NCI-H2171 treated with DMSO at 0.1 percent for 48 hours (cell line): Measurements from ENCODE around the gene MRPL14.

Source experiments
- DNase-seq: peaks from one replicate; lab custom pipeline; 2025; lab: John Stamatoyannopoulos, UW

The MRPL14 gene

DNA sequence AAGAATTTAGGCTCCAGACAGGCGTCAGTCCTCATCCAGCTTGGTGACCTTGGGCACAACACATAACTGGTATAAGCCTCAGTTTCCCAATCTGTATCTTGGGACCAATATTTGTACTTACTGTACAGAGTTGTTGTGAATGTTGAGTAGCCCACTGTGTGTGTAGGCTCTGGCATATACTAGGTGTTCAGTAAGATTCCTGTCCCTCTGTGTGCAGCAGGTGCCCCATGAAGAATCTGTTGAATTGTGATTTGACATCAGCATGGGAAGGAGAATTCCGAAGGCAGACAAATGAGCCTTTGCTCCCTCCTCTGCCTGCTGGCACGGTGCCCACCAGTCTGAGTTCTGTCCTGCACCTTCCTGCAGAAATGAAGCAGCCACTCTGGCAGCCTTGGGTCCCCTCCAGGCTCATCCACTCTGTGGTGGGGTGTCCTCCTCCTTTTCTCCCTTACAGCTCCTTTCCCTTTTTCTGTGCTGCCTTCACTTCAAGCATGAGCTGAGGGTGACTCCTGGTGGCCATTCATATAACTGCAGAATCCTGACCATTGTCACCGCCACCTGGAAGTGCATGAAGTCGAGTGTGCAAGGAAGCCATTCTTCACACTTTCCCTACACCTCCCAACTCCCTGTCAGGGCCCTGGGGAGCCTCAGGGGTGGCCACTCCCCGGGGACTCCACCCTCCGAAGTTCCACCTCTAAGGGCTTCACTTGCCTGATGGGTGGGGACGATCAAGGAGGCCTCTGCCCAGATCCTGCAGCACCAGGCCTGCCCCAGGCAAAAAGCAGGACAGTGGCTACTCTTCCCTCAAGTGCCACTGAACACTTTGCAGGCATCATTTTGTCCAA is 48.2 kb downstream of the MRPL14 start:
- DNase-seq = no peak

DNA sequence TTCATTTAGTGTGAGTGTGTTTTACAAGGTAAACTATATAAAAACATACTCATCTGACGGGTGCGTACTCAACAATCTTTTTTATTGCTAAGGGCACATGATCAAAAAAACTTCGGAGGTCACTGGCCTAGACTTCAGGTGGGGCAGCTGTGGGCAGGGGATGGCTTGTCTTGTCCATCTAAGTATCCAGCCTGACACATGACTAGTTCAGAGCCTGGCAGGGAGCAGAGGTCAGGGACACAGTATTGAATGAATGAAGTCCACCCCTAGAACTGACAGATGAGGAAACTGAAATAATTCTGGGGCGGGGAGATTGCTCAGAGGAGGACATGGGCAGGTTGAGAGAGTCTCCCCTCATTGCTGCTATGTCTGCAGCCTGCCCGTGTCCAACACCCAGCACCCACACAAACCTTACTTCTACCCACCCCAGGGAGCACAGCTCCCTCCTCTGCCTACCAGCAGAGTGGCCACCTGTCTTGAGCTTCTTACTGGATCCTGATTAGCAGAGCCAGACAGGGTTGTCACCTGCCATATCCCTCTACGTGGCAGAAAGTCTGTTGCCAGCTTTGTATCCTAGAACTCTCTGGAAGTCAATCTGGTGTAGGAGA is 48.9 kb downstream of the MRPL14 start:
- no peak for DNase-seq

DNA sequence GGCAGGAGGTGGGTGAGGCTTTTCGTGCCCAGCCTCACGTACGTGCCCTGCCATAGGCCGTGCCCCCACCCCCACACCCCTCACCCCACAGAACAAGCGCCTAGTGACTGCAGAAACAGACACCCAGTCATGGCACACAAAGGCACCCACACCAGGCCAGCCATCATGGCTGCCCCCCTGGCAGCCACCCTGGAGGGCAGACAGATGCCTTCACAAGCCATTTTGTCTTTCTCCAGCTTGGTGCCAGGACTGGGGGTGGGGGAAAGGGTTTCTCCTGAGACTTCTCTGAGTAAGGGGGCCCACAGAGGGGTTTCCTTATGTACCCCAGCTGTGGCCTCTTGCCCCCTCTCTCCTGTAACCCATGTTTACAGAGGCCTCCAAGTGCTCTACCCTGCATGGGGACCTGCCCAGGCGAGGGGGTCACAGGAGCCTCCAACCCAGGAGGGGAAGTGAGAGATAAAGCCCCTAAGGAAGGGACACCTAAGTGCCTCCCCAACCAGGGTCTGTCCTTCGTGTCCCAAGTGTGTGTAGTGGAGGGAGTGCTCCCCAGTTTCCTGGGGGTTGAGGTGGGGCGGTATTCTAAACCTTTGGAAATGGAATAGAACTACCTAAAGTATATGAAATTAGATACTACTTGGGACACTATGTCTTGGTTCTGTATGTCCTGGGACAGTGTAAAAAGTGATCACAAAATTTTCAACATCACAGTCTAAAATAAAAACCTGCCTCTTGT is 49.9 kb downstream of the MRPL14 start:
- no peak for DNase-seq

DNA sequence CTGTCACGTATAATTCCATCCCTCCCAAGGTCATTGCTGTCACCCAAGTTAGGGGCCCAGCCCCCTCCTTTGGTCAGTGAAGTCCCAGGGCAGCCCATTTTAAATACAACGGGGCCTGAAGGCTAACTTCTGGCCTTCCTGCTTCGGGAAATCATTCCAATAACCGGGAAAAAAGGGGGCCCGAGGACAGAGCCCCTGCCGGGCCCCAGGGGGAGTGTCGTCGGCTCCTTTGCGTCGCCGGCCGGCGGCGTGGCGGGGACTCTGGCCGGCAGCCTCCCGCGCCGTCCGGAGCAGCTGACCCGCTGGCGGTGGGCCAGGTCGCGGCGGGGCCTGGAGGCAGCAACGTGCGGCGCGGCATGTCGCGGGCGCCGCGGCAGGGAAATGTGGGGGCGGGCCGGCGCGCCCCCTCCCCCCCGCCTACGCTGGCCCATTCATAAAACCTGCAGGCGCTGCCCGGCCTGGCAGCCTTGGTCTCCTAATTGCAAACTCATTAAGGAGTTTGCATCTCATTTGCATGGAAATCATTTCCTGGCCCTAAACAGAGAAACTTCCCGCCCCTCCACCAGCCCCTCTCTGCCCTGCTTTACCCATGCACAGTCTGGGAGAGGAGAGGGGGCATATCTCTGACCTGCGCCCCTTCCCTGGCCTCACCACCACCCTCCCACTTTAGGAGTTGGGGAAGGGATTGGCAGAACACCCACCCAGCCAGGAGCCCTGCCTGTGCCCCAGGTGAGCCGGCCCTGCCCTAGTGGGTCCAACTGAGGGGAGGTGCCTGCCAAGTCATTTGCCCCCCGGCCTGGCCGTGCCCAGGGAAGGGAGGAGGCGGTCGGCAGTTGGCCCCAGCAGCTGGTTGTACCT is 50.7 kb downstream of the MRPL14 start:
- DNase-seq = no peak

DNA sequence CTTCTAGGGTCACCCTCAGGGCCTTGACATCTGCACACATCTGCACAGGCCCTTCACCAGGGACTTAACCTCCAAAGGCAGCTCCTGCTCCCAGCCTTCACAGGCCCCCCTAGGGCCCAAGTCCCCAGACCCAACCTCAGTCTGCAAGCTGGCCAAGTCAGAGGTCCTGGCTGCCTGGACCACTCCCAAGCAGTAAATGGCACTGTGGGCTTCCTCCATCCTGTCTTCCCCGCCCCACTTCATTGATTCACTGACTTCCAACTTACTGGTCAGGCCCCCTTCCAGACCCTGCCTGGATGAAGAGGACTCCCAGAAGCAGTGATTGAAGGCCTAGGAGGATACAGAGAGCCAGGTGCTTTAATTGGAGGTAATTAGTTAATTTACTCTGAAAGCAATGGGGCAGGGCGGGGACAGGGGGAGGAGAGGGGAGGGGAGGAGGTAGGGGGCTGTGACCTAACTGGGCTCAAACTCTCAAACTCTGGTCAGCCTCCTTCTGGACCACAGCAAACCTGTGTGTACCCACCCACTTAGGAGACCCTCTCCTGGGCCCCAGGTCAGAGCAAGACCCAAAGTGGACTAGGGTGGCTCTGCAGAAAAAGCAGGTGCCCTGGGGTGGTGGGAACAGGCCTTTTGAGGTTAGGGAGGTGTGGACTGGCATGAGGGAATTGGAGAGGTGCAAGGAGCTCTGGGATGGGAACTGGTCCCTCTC is 51.5 kb downstream of the MRPL14 start:
- no peak for DNase-seq

DNA sequence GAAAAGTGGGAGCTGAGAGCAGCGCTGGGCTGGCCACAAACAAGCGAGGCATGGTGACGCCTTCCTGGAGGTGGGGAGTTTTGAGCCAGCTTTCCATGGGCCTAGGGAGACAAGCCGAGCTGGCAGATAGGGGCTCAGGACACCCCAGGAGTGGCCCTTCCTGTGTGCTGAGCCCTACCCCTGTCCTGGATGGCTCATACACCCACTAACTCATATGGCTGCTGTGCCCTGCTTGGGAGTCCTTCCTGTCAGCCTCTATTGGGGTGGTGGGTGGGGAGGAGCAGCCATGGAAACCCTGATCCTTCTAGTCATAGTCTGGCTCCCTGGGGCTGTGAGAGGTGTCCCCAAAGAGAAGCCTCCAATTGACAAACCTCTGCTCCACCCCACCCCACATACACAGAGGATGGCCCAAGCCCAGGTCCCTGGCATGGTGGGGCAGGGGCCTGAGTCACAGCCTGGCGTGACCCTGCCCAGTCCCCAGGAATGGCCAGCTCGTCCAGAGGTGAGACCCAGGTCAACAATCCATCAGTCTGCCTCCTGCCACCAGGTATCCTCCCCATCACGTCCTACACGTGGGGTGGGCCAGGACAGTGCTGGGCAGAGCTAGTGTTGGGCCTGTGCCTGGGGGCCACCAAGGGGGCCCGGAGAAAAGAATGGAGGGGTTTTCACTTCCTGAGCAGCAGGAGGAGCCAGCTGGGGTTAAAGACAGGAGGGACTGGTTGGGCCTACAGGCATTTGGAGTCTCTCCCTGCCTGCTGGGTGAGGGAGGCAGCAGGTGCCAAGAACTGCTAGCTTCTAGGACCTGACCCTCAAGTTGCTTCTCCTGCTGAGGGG is 52.2 kb downstream of the MRPL14 start:
- no peak for DNase-seq

DNA sequence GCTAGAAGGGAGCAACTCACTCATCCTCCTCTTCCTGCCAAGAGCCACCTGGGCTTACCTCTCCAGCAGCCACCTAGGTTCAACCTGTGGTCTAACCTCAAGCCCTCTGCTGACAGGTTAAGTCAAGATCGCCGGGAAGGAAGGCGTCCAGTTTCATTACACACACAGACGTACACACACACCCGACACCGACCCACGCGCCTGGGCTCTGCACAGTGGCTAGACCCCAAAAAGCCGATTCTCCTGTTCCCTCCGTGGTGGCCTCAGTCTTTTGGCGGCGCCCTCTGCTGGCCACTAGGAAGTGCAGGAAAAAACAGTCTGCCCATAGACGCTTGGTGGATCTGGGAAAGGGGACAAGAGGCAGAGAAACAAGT is 52.8 kb downstream of the MRPL14 start:
- no peak for DNase-seq

DNA sequence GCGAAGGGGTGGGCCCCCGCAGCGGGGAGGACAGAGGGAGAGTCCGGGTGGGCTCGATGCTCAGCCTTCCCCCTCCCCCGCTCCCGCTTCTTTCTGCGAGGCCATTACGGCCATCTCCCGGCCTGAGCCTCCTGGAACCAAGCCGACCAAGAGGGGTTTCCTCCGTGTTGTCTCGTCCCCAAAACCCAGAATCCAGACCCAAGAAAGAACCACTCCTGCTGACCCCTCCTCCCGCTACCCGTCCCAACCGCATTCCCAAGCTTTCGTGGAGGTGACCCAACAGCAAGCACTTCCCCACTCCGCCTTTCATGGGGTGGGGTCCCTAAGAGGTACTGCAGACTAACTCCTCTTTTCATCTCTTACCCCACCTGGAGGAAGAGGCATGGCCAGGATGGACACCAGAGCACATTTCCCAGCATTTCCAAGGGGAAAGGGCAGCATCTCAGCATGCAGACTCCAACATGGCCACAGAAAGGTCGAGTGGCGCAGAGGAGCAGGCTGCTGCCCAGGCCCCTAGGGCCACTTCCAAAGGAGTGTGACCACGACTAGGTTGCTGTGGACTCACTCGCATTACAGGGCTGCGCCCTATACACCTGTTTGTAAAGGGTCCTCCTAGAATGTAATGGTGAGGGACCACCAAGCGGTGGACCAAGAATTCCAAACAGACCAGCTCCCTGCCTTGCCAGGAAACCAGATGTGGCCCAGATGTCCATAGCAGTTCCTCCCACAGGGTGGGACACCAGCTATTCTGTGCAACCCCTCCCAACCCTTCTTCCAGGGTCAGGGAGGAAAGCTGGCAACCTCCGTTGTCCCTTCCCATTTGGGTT is 53.4 kb downstream of the MRPL14 start:
- DNase-seq = no peak

DNA sequence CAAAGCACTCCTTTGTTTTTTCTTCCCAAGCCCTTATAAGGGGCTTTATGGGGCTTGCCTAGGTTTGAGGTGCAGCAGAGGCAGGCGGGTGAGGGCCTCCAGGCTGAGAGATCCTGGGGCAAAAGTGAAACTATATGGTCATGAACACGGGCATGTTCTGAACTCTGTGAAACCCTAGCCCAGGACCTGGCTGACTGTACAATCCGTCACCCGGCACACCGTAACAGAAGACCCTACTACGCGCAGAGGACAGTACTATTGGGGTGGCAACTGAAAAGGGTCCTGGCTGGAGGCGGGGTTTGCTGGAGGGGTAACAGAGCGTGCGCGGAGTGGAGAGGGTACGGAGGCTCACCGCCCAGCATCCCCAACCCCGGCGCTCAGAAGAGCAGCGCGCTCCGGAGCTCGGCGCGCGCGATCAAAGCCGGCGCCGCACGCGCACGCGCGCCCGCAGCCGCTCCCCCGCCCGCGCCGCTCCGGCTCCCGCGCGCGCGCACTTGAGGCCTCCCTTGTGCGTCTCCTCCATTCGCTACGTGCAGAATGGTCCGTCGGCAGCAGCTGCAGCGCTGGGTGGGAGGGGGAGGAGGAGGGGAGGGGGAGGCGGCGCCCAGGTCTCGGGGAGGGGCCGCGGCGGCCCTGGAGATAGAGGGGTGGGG is 54.2 kb downstream of the MRPL14 start:
- no peak for DNase-seq

DNA sequence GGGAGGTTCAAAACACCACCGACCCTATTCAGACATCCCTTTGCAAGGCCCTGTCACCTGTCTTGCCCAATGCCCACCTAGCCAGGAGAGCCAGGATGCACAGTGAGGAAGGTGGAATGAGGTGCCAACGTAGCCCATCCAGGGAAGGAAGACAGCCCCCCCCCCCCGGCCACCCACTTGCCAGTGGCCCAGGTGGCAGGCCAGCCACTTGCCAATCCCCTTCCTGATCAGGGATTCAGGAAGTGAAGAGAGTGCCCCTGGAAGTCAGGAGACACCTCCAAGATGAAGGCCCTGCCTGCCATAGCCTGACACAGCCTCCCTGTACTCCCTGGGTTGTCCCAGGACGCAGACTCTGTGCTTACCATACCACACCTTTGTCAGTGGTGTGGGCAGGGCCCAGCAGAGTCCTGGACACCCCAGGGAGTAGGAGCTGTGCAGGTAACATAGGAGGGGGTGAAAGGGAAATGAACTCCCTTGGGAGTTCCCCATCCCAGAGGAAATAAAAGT is 54.7 kb downstream of the MRPL14 start:
- no peak for DNase-seq

DNA sequence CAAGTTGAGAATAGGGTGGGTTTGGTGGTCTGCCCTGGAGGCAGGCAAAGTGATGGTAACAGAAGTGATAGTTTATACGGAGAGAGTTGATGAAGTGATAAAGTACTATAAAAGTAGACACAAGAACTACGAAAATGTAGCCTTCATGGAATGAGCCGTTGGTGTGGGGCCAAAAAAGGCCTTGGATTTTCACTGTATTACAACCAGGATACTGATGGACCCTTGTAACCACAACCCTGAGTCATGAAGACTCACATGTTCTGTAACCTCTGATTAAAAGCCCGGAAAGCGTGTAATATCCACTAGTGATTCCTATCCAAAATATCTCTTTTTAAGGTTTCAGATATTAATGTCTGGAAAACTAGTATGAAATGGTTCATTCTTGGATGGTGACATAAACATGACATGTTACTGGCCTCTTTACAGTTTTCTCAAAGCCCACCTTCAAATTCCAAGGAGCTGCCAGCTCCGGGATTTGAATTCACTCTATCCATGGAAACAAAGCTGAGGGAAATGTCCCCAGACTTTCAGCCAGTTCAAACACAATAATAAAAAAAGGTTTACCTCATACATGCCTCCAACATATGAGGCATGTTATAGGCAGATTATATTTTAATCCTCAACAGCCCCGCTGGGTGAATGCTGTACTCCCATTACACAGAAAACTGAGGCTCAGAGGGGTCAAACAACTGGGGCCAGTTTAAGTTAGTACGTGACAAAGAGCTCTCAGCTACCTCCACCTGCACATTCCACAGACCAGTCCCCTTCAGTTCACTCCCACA is 55.4 kb downstream of the MRPL14 start:
- DNase-seq = no peak

DNA sequence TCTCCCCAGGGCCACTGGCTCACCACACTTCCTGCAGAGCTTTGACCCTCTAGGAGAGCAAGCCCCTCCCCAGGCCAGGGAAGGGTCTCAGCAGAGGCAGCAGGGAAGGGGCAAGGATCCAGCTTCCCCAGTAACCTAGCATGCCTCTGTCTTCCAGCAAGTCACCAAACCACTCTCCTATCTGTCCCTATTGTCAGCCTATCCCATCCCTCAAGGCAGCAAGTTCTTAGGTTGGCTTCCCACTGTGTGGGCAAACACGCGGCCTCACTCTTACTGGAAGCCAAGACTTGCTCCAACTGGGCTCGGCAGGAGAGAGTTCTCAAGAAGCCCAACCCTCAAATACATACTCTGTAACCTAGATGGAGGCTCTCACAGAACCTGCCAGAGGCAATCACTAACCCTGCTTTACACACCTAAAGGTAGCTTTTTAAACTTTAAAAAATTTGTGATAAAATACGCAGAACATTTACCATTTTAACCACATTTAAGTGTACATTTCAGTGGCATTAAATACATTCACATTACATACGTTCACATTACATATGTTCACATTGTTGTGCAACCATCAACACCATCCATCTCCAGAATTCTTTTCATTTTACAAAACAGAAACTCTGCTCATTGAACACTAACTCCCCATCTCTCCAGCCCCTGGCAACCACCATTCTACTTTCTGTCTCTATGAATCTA is 58.5 kb downstream of the MRPL14 start:
- DNase-seq = no peak

DNA sequence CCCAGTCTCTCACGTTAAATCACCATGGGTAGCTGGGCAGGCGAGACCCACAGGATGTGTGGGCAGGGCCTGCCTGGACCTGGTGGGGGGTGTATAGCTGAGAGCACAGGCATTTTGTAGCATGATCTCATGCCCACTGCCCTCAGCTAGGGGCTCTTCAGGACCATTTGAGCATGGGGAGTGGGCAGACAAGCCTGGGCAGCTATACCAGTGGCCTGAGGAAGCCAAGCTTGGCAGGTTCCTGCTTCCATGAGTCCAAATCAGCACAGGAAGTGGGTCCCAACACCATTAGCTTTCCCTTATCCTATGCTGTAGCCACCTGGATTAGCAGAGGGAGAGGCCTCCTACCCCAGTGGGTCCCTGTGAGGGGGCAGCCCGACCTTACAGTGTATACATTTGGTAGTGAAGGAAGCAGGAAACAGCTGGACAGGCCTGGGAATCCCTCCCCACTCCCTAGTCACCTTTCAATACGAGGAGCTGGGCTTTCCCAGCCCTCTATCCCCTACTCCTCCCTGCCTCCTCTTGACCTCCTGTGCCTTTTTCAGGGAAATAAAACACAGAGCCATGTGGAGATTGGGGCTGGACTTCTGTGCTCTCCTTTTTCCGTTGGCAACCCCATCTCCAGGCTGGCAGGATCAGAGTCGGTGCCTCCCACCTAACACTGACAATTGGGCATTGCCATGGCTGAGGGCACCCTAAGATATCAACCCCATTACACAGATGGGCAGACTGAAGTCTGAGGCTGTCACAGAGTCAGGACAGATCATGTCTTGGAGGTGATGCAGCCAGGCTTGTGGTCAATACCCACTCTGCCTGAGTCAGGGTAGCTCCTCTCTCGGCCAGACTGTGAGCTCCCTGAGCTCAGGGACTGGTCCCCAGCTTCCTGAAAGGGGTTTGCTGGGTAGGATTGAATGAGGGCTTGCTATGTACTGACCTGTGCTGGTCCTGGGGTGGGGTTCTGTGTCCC is 59.8 kb downstream of the MRPL14 start:
- DNase-seq = no peak

DNA sequence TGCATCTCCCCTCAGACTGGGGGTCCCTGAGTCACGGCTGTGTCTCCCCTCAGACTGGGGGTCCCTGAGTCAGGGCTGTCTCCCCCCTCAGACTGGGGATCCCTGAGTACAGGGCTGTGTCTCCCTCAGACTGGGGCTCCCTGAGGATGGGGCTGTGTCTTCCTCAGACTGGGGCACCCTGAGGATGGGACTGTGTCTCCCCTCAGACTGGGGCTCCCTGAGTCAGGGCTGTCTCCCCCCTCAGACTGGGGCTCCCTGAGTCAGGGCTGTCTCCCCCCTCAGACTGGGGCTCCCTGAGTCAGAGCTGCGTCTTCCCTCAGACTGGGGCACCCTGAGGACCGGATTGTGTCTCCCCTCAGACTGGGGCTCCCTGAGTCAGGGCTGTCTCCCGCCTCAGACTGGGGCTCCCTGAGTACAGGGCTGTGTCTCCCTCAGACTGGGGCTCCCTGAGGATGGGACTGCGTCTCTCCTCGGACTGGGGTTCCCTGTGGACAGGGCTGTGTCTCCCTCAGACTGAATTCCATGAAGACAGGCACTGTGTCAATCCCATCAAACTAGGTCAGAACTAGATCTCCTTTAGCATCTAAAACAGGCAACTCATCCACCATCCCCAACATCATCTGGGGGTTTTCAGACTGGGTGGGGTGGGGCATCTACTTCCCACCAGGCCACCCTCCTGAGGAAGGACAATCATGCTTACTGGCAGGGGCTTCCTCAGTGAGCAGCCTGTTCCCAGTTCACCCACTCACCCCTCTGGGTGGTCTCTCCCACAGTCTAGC is 60.7 kb downstream of the MRPL14 start:
- DNase-seq = no peak

DNA sequence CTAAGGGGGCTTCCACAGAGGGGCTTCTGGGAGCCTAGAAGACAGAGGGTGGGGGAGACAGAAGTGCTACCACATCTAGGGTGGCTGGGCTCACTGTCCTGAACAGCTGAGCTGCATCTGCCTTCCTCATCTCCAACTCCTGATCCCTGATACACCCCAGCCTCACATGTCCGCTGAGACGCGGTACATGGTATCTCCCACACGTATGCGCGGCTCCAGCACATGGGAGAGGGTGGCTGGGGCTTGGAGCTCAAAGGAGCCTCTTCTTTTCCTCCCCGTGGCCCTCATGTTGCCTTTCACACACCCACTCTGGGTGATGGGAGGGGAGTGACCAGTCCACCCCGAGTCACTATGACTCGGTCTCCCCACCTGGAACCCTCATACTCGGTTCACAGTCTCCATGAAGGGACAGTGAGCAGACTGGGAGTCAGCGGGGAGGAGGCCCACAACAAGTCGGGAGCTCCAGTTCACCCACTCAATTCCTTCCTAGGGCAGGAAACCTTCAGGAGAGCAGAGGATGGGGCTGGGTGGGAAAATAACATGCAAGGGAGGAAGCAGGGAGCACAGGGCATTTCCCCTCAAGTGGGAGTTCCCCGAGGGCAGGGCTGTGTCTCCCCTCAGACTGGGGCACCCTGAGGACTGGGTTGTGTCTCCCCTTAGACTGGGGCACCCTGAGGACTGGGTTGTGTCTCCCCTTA is 61.7 kb downstream of the MRPL14 start:
- no peak for DNase-seq
